ENCODE results near the gene ILKAP. TPM values are rescaled to one million over a fixed set of nuclear protein-coding genes. Genes with fewer than 3 reads are reported as not detected.

The ILKAP gene
- total and polyA plus RNA-seq, 2 donors (not counting 1 experiment from before 2014, with no cell fraction given) = 82.5 to 98.6 TPM

GRCh38 chr2:238247841-238248453 is 44.5 kb upstream of the ILKAP start:
- ATAC-seq (ENCODE audit: low read depth) (no peak), DNase-seq (no peak)
- peaks cover 3 to 9% of the 10 kb centered on the region in 2 experiments for H3K36me3 ChIP-seq (replicated peaks in 1 of 2; ENCODE audit: control extremely low read depth in 1 of 2, control insufficient read depth in 1 of 2, extremely low read depth in 1 of 2, insufficient read depth in 2 of 2, low read length in 1 of 2)
- Mint-ChIP-seq H3K27me3 (no peaks in the 10 kb centered on the region), H3K27ac (no peak overlapping the region), H3K4me3 (no peak overlapping the region), H3K4me1 (no peaks in the 10 kb centered on the region), H3K9me3 (ENCODE audit: insufficient read depth) (no peaks in the 10 kb centered on the region)
- no peaks in the 10 kb centered on the region for H3K27me3 ChIP-seq (replicated peaks in 1 of 4; ENCODE audit: control extremely low read depth in 1 of 4, control insufficient read depth in 3 of 4, insufficient read depth in 4 of 4, low read length in 3 of 4)
- ChIA-PET CTCF (no interaction called here), POLR2A (no interaction called here)
- no peak overlapping the region for H3K27ac ChIP-seq (ENCODE audit: low read length in 2 of 2)
- no peaks in the 10 kb centered on the region for H3K4me1 ChIP-seq (ENCODE audit: control insufficient read depth in 2 of 2, insufficient read depth in 2 of 2, low read length in 2 of 2)
- H3K4me3 ChIP-seq (ENCODE audit: control extremely low read depth in 1 of 5, extremely low read depth in 1 of 5, insufficient read depth in 1 of 5, low read depth in 2 of 5, low read length in 4 of 5) = no peak overlapping the region
- 91% methylated on average over 8 of the region's 10 CpGs for WGBS (ENCODE audit: insufficient coverage)
- no peak overlapping the region for H3K9ac ChIP-seq (ENCODE audit: low read length)
- intact Hi-C loops (cut with micrococcal nuclease) = no loop called here
- no peak for TF ChIP-seq CTCF (IDR thresholded peaks at IDR 0.05)
- no peaks in the 10 kb centered on the region for H4K20me1 ChIP-seq (ENCODE audit: control insufficient read depth, insufficient read depth, low read length, poor library complexity, severe bottlenecking)
- H3K4me2 ChIP-seq (replicated peaks; ENCODE audit: low read depth, low read length, poor library complexity, severe bottlenecking) = no peak overlapping the region
- H3K9me3 ChIP-seq (ENCODE audit: control extremely low read depth in 1 of 3, control insufficient read depth in 2 of 3, insufficient read depth in 1 of 3, low read length in 2 of 3) = no peaks in the 10 kb centered on the region
- no peaks in the 10 kb centered on the region for H3K79me2 ChIP-seq (ENCODE audit: control insufficient read depth, insufficient read depth, low read length)
- no peak overlapping the region for H2AFZ ChIP-seq (ENCODE audit: insufficient read depth, low read depth, low read length, poor library complexity, severe bottlenecking)

- no peaks in the 10 kb centered on the region for H3K9me3 ChIP-seq (ENCODE audit: control extremely low read depth in 1 of 3, control insufficient read depth in 2 of 3, insufficient read depth in 1 of 3, low read length in 2 of 3)
- H3K36me3 ChIP-seq (replicated peaks in 1 of 2; ENCODE audit: control extremely low read depth in 1 of 2, control insufficient read depth in 1 of 2, extremely low read depth in 1 of 2, insufficient read depth in 2 of 2, low read length in 1 of 2) = peaks cover 3 to 9% of the 10 kb centered on the region in 2 experiments
- no peaks in the 10 kb centered on the region for H3K9me3 Mint-ChIP-seq (ENCODE audit: insufficient read depth)
- POLR2A ChIA-PET = no interaction called here
- no peaks in the 10 kb centered on the region for H3K27me3 ChIP-seq (replicated peaks in 1 of 4; ENCODE audit: control extremely low read depth in 1 of 4, control insufficient read depth in 3 of 4, insufficient read depth in 4 of 4, low read length in 3 of 4)
- H3K9ac ChIP-seq (ENCODE audit: low read length) = no peak overlapping the region
- DNase-seq (no peak), ATAC-seq (ENCODE audit: low read depth) (no peak)
- no peaks in the 10 kb centered on the region for H3K4me1 ChIP-seq (ENCODE audit: control insufficient read depth in 2 of 2, insufficient read depth in 2 of 2, low read length in 2 of 2)
- intact Hi-C loops (cut with micrococcal nuclease) = no loop called here
- H3K4me2 ChIP-seq (replicated peaks; ENCODE audit: low read depth, low read length, poor library complexity, severe bottlenecking) = no peak overlapping the region
- no peak overlapping the region for H2AFZ ChIP-seq (ENCODE audit: insufficient read depth, low read depth, low read length, poor library complexity, severe bottlenecking)
- no peak overlapping the region for H3K4me3 ChIP-seq (ENCODE audit: control extremely low read depth in 1 of 5, extremely low read depth in 1 of 5, insufficient read depth in 1 of 5, low read depth in 2 of 5, low read length in 4 of 5)
- CTCF ChIA-PET = no interaction called here
- no peaks in the 10 kb centered on the region for H3K4me1 Mint-ChIP-seq
- no peaks in the 10 kb centered on the region for H4K20me1 ChIP-seq (ENCODE audit: control insufficient read depth, insufficient read depth, low read length, poor library complexity, severe bottlenecking)
- H3K27ac ChIP-seq (ENCODE audit: low read length in 2 of 2) = no peak overlapping the region
- H3K27me3 Mint-ChIP-seq = no peaks in the 10 kb centered on the region
- WGBS (ENCODE audit: insufficient coverage) = 96% methylated on average over 13 of the region's 13 CpGs
- no peaks in the 10 kb centered on the region for H3K79me2 ChIP-seq (ENCODE audit: control insufficient read depth, insufficient read depth, low read length)
- no peak overlapping the region for H3K27ac Mint-ChIP-seq
- TF ChIP-seq CTCF (IDR thresholded peaks at IDR 0.05) = no peak
- no peak for TF ChIP-seq EZH2 (IDR thresholded peaks at IDR 0.05; ENCODE audit: borderline replicate concordance, insufficient read depth, low read depth, low read length, poor library complexity, severe bottlenecking)
- H3K4me3 Mint-ChIP-seq = no peak overlapping the region
Measured at GRCh38 chr2:238247002-238247822, 43.7 kb upstream of the ILKAP start.
